GM12892 (cell line): Measurements from ENCODE around the gene CLNS1A.

Experiments used
- POLR2A ChIP-seq: IDR thresholded peaks from 2 replicates; pipeline ENCODE4 v1.6.1; 2011; ENCODE audit warnings: low read depth, low read length, control low read depth
- POLR2AphosphoS5 ChIP-seq: IDR thresholded peaks from 2 replicates; pipeline ENCODE4 v1.6.1; 2011; ENCODE audit warnings: low read depth, low read length, control low read depth
- TAF1 ChIP-seq: IDR thresholded peaks from 2 replicates; pipeline ENCODE4 v1.6.1; 2011; ENCODE audit warnings: low read depth, mild to moderate bottlenecking, control low read depth, low read length, borderline replicate concordance

DNA sequence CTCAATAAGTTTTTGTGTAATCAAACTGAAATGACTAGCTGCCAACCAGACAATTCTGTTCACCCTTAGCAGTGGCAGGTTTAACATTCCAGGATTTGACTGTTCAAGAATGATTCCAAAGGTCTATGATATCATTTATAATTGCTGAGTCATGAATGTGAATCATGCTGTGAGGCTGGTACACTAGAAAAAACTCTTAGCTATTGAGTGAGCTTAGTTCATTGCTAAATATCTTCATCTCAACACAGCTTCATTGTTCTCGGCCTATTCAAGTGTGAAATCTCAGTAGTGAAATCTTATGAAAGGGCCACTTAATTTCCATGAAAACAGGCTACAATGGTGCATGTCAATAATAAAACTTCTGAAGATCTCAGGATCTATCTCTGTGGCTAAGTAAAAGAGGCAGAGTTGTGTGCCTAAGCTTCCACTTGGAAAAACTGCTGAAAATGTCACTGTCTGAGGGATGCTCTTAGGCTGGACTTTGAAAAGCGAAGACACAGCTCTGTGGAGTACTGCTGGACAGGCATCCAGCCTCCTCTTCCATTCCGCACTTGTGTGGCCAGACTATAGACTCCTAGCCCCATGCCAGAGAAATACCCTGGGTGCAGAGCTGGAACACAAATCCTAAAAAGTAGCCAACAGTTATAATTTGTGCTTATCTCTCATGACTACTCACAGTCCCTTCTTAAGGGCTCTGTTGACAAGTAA, 35.1 kb downstream of the CLNS1A start:
- TF ChIP-seq POLR2A, result no peak
- no peak for TF ChIP-seq POLR2AphosphoS5
- TF ChIP-seq TAF1, result no peak
